Measurements from ENCODE around the gene AQP12A. TPM values are rescaled to one million over a fixed set of nuclear protein-coding genes. Genes with fewer than 3 reads are reported as not detected.

Gene AQP12A
- total RNA-seq, 2 experiments from 2014 or later = not detected

DNA sequence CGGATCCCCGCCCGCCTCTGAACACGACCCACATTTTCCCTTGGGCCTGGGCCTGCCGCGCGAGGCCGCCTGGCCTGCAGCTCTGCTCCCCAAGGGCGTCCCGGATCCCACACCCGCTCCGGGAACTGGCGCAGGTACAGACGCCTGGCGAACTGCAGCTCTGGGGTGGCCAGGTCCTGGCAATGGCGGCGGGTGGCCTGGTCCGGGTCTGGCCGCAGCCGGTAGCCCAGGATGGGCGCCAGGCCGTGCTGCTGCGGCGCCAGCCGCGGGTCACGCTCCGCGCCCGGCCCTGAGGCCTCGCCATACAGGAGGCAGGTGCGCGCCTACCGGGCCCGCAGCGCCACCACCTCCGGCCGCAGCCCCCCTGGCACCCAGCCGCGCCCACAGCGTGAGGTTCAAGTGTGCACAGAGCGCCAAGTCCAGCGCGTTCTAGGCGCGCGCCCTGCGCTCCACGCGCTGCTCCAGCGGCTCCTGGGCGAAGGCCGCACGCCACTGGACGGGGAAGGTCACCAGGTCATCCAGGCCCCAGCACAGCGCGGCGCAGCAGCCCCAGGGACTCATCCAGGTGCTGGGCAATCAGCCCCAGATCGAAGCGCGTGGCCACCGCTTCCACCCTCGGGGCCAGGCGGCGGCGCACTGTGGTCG lies 9.5 kb downstream of the AQP12A start:
- H3K4me3 Mint-ChIP-seq = no peak overlapping the region
- DNase-seq = peak in 1 of 14 experiments; percentile 3

DNA sequence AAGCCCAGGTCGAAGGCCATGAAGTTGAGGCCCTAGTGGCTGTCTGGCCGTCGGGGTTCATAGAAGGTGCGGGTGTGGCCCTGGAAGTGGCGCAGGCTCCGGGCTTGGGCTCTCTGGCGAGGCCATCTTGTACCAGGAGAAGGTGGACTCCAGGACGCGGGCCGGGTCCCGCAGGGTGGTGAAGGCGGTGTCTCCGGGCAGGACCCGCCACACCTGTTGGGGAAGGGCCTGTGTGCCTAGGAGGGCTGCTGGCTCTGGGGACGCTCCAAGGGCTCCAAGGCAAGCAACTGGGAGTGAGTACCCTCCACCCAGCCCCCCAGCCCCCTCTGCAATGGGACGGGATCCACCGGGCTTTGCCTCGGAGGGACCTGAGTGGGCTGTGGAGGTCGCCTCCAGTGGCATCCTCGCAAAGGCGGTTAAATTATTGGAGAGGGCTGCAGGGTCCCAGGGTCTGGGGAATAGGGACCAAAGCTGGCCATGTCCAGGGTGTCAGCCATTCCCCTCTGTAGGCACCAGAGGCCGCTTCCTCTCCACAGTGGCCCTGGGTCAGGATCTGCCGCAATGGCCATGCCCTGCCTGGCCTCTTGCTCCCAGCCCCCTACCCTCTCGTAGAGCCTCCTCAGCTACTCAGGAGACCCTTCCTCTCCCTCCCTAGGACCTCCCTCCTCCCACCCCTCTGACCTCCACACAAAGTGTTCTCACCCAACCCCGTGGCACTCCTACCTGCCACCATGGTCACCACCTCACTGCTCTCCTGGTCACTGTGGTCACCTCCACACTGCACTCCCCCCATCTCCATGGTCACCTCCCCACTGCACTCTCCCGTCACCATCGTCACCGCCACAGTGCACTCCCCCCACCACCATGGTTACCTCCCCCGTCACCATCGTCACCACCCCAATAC lies 10.3 kb downstream of the AQP12A start:
- intact Hi-C loops (cut with DNase I, micrococcal nuclease) = loop anchor here in 1 of 2 experiments (10.0 kb wide), 1 partner anchor 187 kb away; no protein-coding TSS in a partner anchor
- Histone ChIP-seq H3K9me3 (ENCODE audit: control insufficient read depth in 1 of 2, insufficient read depth in 1 of 2, low read length in 2 of 2) (no peaks in the 10 kb centered on the region), H3K27ac (ENCODE audit: low read depth in 1 of 2, low read length in 2 of 2) (no peak overlapping the region), H3K4me1 (ENCODE audit: insufficient read depth, low read length) (peaks cover 20% of the 10 kb centered on the region), H3K4me3 (ENCODE audit: low read length) (no peak overlapping the region), H3K27me3 (ENCODE audit: control insufficient read depth in 1 of 2, insufficient read depth in 2 of 2, low read length in 2 of 2) (no peaks in the 10 kb centered on the region), H3K36me3 (ENCODE audit: insufficient read depth, low read length) (no peaks in the 10 kb centered on the region)
- no peak overlapping the region for H3K4me3 Mint-ChIP-seq
- CTCF ChIA-PET = no interaction called here
- no peaks in the 10 kb centered on the region for H3K36me3 Mint-ChIP-seq (ENCODE audit: low read depth)
- ATAC-seq (ENCODE audit: poor library complexity) (no peak), DNase-seq (no peak)
- H3K27ac Mint-ChIP-seq = no peak overlapping the region
- H3K9me3 Mint-ChIP-seq = no peaks in the 10 kb centered on the region
- H3K4me1 Mint-ChIP-seq (ENCODE audit: low read depth) = peaks cover 12% of the 10 kb centered on the region
- POLR2A ChIA-PET = no interaction called here
- TF ChIP-seq, protein P1, sequence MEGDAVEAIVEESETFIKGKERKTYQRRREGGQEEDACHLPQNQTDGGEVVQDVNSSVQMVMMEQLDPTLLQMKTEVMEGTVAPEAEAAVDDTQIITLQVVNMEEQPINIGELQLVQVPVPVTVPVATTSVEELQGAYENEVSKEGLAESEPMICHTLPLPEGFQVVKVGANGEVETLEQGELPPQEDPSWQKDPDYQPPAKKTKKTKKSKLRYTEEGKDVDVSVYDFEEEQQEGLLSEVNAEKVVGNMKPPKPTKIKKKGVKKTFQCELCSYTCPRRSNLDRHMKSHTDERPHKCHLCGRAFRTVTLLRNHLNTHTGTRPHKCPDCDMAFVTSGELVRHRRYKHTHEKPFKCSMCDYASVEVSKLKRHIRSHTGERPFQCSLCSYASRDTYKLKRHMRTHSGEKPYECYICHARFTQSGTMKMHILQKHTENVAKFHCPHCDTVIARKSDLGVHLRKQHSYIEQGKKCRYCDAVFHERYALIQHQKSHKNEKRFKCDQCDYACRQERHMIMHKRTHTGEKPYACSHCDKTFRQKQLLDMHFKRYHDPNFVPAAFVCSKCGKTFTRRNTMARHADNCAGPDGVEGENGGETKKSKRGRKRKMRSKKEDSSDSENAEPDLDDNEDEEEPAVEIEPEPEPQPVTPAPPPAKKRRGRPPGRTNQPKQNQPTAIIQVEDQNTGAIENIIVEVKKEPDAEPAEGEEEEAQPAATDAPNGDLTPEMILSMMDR (IDR thresholded peaks at IDR 0.05) = no peak
- peaks cover 15% of the 10 kb centered on the region for H3K27me3 Mint-ChIP-seq

More for the DNA sequence above, 9.5 kb downstream of the AQP12A start:
- H3K36me3 ChIP-seq (ENCODE audit: insufficient read depth, low read length) = no peaks in the 10 kb centered on the region
- no peaks in the 10 kb centered on the region for H3K9me3 ChIP-seq (ENCODE audit: control insufficient read depth in 1 of 2, insufficient read depth in 1 of 2, low read length in 2 of 2)
- H3K36me3 Mint-ChIP-seq (ENCODE audit: low read depth) = no peaks in the 10 kb centered on the region
- H3K27me3 Mint-ChIP-seq = peaks cover 15% of the 10 kb centered on the region
- peaks cover 12% of the 10 kb centered on the region for H3K4me1 Mint-ChIP-seq (ENCODE audit: low read depth)
- H3K27me3 ChIP-seq (ENCODE audit: control insufficient read depth in 1 of 2, insufficient read depth in 2 of 2, low read length in 2 of 2) = no peaks in the 10 kb centered on the region
- TF ChIP-seq, protein P1 (IDR thresholded peaks at IDR 0.05) = no peak
- H3K4me3 ChIP-seq (ENCODE audit: low read length) = no peak overlapping the region
- intact Hi-C loops (cut with DNase I, micrococcal nuclease) = loop anchor here in 1 of 2 experiments (10.0 kb wide), 1 partner anchor 186 kb away; no protein-coding TSS in a partner anchor
- ATAC-seq (ENCODE audit: poor library complexity) = no peak
- ChIA-PET CTCF (no interaction called here), POLR2A (no interaction called here)
- H3K4me1 ChIP-seq (ENCODE audit: insufficient read depth, low read length) = peaks cover 20% of the 10 kb centered on the region
- no peak overlapping the region for H3K27ac Mint-ChIP-seq
- H3K9me3 Mint-ChIP-seq = no peaks in the 10 kb centered on the region
- no peak overlapping the region for H3K27ac ChIP-seq (ENCODE audit: low read depth in 1 of 2, low read length in 2 of 2)

DNA sequence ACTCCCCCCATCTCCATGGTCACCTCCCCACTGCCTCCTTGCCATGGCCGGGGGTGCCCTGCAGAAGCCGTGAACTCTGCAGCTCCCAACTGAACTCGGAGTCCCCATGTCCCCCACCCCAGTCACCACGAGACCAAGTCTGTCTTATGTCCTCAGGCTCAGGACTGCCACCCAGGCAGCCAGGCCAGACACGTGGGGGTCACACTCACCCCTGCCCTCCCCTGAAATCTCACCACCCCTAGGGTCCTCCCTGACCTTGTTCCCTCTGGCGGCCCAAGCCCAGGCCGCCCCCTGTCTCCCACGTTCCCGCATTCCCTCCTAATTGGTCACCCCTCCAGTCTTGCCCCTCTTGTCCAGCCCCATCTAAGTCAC lies 11.0 kb downstream of the AQP12A start:
- TF ChIP-seq, protein P1 (IDR thresholded peaks at IDR 0.05) = no peak
- Histone ChIP-seq H3K36me3 (ENCODE audit: insufficient read depth, low read length) (no peaks in the 10 kb centered on the region), H3K27ac (ENCODE audit: low read depth in 1 of 2, low read length in 2 of 2) (no peak overlapping the region), H3K27me3 (ENCODE audit: control insufficient read depth in 1 of 2, insufficient read depth in 2 of 2, low read length in 2 of 2) (no peaks in the 10 kb centered on the region), H3K4me3 (ENCODE audit: low read length) (no peak overlapping the region), H3K4me1 (ENCODE audit: insufficient read depth, low read length) (peaks cover 20% of the 10 kb centered on the region), H3K9me3 (ENCODE audit: control insufficient read depth in 1 of 2, insufficient read depth in 1 of 2, low read length in 2 of 2) (no peaks in the 10 kb centered on the region)
- ATAC-seq (ENCODE audit: poor library complexity) (no peak), DNase-seq (peak in 1 of 14 experiments; percentile 3)
- ChIA-PET POLR2A (no interaction called here), CTCF (no interaction called here)
- H3K36me3 Mint-ChIP-seq (ENCODE audit: low read depth) = no peaks in the 10 kb centered on the region
- peaks cover 12% of the 10 kb centered on the region for H3K4me1 Mint-ChIP-seq (ENCODE audit: low read depth)
- no peak overlapping the region for H3K4me3 Mint-ChIP-seq
- H3K27me3 Mint-ChIP-seq = peaks cover 15% of the 10 kb centered on the region
- H3K9me3 Mint-ChIP-seq = no peaks in the 10 kb centered on the region
- intact Hi-C loops (cut with DNase I, micrococcal nuclease) = loop anchor here in 1 of 2 experiments (10.0 kb wide), 1 partner anchor 188 kb away; no protein-coding TSS in a partner anchor
- H3K27ac Mint-ChIP-seq = no peak overlapping the region
